ENCODE data around the gene KPNA6.
"Not testable (repeated sequence)": the region's sequence is repeated elsewhere in the genome, so short reads cannot be mapped to it uniquely, and the experiment has no call there.

Gene KPNA6

GRCh38 chr1:32144033-32144432, 36.2 kb downstream of the KPNA6 start:
- no peak for TF ChIP-seq CTCF (conservative IDR thresholded peaks at IDR 0.05; ENCODE audit: low read length)
- no peak for DNase-seq (ENCODE audit: low read depth)
- H3K4me3 ChIP-seq (ENCODE audit: low read length) = no peak overlapping the region

GRCh38 chr1:32147799-32148198, 39.9 kb downstream of the KPNA6 start:
- H3K4me3 ChIP-seq (ENCODE audit: low read length); DNase-seq (ENCODE audit: low read depth): not testable (repeated sequence)

GRCh38 chr1:32150847-32151246, 43.0 kb downstream of the KPNA6 start:
- H3K4me3 ChIP-seq (ENCODE audit: low read length) = no peak overlapping the region
- no peak for TF ChIP-seq CTCF (conservative IDR thresholded peaks at IDR 0.05; ENCODE audit: low read length)
- peak; percentile 25 for DNase-seq (ENCODE audit: low read depth)

GRCh38 chr1:32151319-32151787, 43.5 kb downstream of the KPNA6 start:
- no peak overlapping the region for H3K4me3 ChIP-seq (ENCODE audit: low read length)
- TF ChIP-seq CTCF (conservative IDR thresholded peaks at IDR 0.05; ENCODE audit: low read length) = no peak
- DNase-seq (ENCODE audit: low read depth) = peak; percentile 71

- H3K4me3 ChIP-seq (ENCODE audit: low read length) = no peak overlapping the region
- no peak for DNase-seq (ENCODE audit: low read depth)
- no peak for TF ChIP-seq CTCF (conservative IDR thresholded peaks at IDR 0.05; ENCODE audit: low read length)
These were observed 51.3 kb downstream of the KPNA6 start for GRCh38 chr1:32159189-32159588.

GRCh38 chr1:32163405-32163804, 55.5 kb downstream of the KPNA6 start:
- no peak overlapping the region for H3K4me3 ChIP-seq (ENCODE audit: low read length)
- no peak for TF ChIP-seq CTCF (conservative IDR thresholded peaks at IDR 0.05; ENCODE audit: low read length)
- no peak for DNase-seq (ENCODE audit: low read depth)

- DNase-seq (ENCODE audit: low read depth) = not testable (repeated sequence)
These were observed 57.8 kb downstream of the KPNA6 start for GRCh38 chr1:32165633-32166032.

GRCh38 chr1:32170991-32171390, 63.1 kb downstream of the KPNA6 start:
- no peak for TF ChIP-seq CTCF (conservative IDR thresholded peaks at IDR 0.05; ENCODE audit: low read length)
- no peak overlapping the region for H3K4me3 ChIP-seq (ENCODE audit: low read length)
- DNase-seq (ENCODE audit: low read depth) = no peak

More at GRCh38 chr1:32165633-32166032, 57.8 kb downstream of the KPNA6 start:
- H3K4me3 ChIP-seq (ENCODE audit: low read length) = not testable (repeated sequence)
